Gastroesophageal sphincter (tissue), 4 donors: Measurements from ENCODE around the gene ADGRD1. TPM values are rescaled to one million over a fixed set of nuclear protein-coding genes. Genes with fewer than 3 reads are reported as not detected.

Experiments
- ATAC-seq: fragments of 150-250 bp; one replicate; pipeline ENCODE4 v1.9.1; 2016; ENCODE audit warnings: mild to moderate bottlenecking, moderate library complexity
- H3K27ac ChIP-seq, 4 donors: fragments of 200-600 bp; sonication (generic) in 3 of 4; 1 replicate in 3 of 4; 2 replicates in 1 of 4; pipeline ENCODE4 v1.5.1; 2016 to 2019
- H3K27me3 ChIP-seq: fragments of 200-600 bp; sonication (generic); one replicate; pipeline ENCODE4 v1.5.1; 2019
- H3K36me3 ChIP-seq, 2 donors: fragments of 200-600 bp; sonication (generic); one replicate each; pipeline ENCODE4 v1.5.1; 2019; ENCODE audit warnings: control low read depth in 1 of 2
- H3K4me1 ChIP-seq, 3 donors: fragments of 200-600 bp; sonication (generic); 1 replicate in 2 of 3; 2 replicates in 1 of 3; pipeline ENCODE4 v1.5.1; 2016 to 2019; ENCODE audit warnings: control low read depth in 2 of 3
- H3K4me3 ChIP-seq, 2 donors: fragments of 200-600 bp; sonication (generic); one replicate each; pipeline ENCODE4 v1.5.1; 2019; ENCODE audit warnings: mild to moderate bottlenecking in 1 of 2, moderate library complexity in 1 of 2
- H3K9me3 ChIP-seq, 3 donors: fragments of 200-600 bp; sonication (generic); one replicate each; pipeline ENCODE4 v1.5.1; 2017 to 2019; ENCODE audit warnings: control low read depth in 2 of 3
- CTCF ChIP-seq, 4 experiments: fragments of 200-600 bp in 2 of 4; fragments of 450-650 bp in 2 of 4; sonication (generic) in 1 of 4; IDR thresholded peaks; one replicate each; pipeline ENCODE4 v1.5.1; 2017 to 2019; ENCODE audit warnings: antibody characterized with exemption in 4 of 4, mild to moderate bottlenecking in 2 of 4, moderate library complexity in 2 of 4
- EP300 ChIP-seq: sonication (generic); formaldehyde crosslinking; IDR thresholded peaks from one replicate; pipeline ENCODE4 v1.6.1; 2017; ENCODE audit warnings: antibody characterized with exemption, mild to moderate bottlenecking
- POLR2A ChIP-seq, 2 donors: fragments of 450-650 bp; IDR thresholded peaks; one replicate each; pipeline ENCODE4 v1.6.1; 2017; ENCODE audit warnings: antibody characterized with exemption in 2 of 2, mild to moderate bottlenecking in 2 of 2, moderate library complexity in 1 of 2
- POLR2AphosphoS5 ChIP-seq: sonication (generic); formaldehyde crosslinking; IDR thresholded peaks from one replicate; pipeline ENCODE4 v1.6.1; 2017; ENCODE audit warnings: antibody characterized with exemption
- WGBS, 2 donors: methylation state at CpG; one replicate each; pipeline ENCODE4 v1.1.5; 2018; ENCODE audit warnings: low coverage in 1 of 2; 5-methylcytosine and 5-hydroxymethylcytosine counted together
- total RNA-seq, 4 donors: library from RNA; depleted of rRNA; stranded (reverse); fragments of >200 nt; gene quantifications; one replicate each; pipeline ENCODE4 v1.1.0, GENCODE V29; 2016

Gene ADGRD1
- total RNA-seq, 4 donors from 2014 or later, result 19.1 to 43.4 (median 31.3) TPM

- Histone ChIP-seq H3K27ac (no peak overlapping the region), H3K27me3 (no peaks in the 10 kb centered on the region), H3K4me3 (no peak overlapping the region), H3K4me1 (peaks cover 0 to 24% (median 14%) of the 10 kb centered on the region in 3 donors), H3K36me3 (no peaks in the 10 kb centered on the region), H3K9me3 (no peaks in the 10 kb centered on the region)
- WGBS, 2 donors, result 59 to 88% methylated on average over 3 of the region's 3 CpGs
- ATAC-seq, result no peak
- no peak for TF ChIP-seq CTCF (IDR thresholded peaks at IDR 0.05)
- no peak for TF ChIP-seq POLR2A (IDR thresholded peaks at IDR 0.05)
- no peak for TF ChIP-seq EP300
- TF ChIP-seq POLR2AphosphoS5, result no peak
These were observed 109.7 kb downstream of the ADGRD1 start for GRCh38 chr12:131063413-131063812.

- Histone ChIP-seq H3K27me3 (no peaks in the 10 kb centered on the region), H3K36me3 (no peaks in the 10 kb centered on the region), H3K9me3 (no peaks in the 10 kb centered on the region), H3K27ac (no peak overlapping the region), H3K4me1 (peaks cover 0 to 29% (median 14%) of the 10 kb centered on the region in 3 donors), H3K4me3 (no peak overlapping the region)
- 86 to 88% methylated on average over 2 of the region's 2 CpGs for WGBS, 2 donors
- TF ChIP-seq EP300, result no peak
- TF ChIP-seq CTCF (IDR thresholded peaks at IDR 0.05), result no peak
- TF ChIP-seq POLR2AphosphoS5, result no peak
- TF ChIP-seq POLR2A (IDR thresholded peaks at IDR 0.05), result no peak
- no peak for ATAC-seq
These were observed 110.3 kb downstream of the ADGRD1 start for GRCh38 chr12:131063960-131064359.

- TF ChIP-seq CTCF (IDR thresholded peaks at IDR 0.05), result no peak
- TF ChIP-seq POLR2A (IDR thresholded peaks at IDR 0.05), result no peak
- no peak for TF ChIP-seq POLR2AphosphoS5
- no peak for TF ChIP-seq EP300
- Histone ChIP-seq H3K4me3 (no peak overlapping the region), H3K27ac (no peak overlapping the region), H3K4me1 (peaks cover 0 to 36% (median 14%) of the 10 kb centered on the region in 3 donors), H3K9me3 (no peaks in the 10 kb centered on the region), H3K27me3 (no peaks in the 10 kb centered on the region), H3K36me3 (no peaks in the 10 kb centered on the region)
- WGBS, 2 donors, result no CpG with 5 or more reads among the region's 11 CpGs
- ATAC-seq, result no peak
These were observed 111.6 kb downstream of the ADGRD1 start for GRCh38 chr12:131065279-131065678.

- Histone ChIP-seq H3K36me3 (no peaks in the 10 kb centered on the region), H3K4me1 (peaks cover 0 to 36% (median 14%) of the 10 kb centered on the region in 3 donors), H3K9me3 (no peaks in the 10 kb centered on the region), H3K27ac (no peak overlapping the region), H3K27me3 (no peaks in the 10 kb centered on the region), H3K4me3 (no peak overlapping the region)
- 71% methylated on average over 1 of the region's 4 CpGs; no CpG with 5 or more reads in 1 of the 2 donors for WGBS, 2 donors
- TF ChIP-seq POLR2A (IDR thresholded peaks at IDR 0.05) (no peak), CTCF (IDR thresholded peaks at IDR 0.05) (no peak), EP300 (no peak), POLR2AphosphoS5 (no peak)
- ATAC-seq, result no peak
These were observed 112.1 kb downstream of the ADGRD1 start for GRCh38 chr12:131065801-131066200.

GRCh38 chr12:131066207-131066885 lies 112.6 kb downstream of the ADGRD1 start:
- no peak overlapping the region for H3K4me3 ChIP-seq
- no peak for TF ChIP-seq POLR2AphosphoS5
- no peak for TF ChIP-seq EP300
- TF ChIP-seq POLR2A (IDR thresholded peaks at IDR 0.05), result no peak
- no peak for TF ChIP-seq CTCF (IDR thresholded peaks at IDR 0.05)
- 81 to 100% methylated on average over 2 to 13 of the region's 27 CpGs for WGBS, 2 donors
- H3K27me3 ChIP-seq, result no peaks in the 10 kb centered on the region
- peak overlapping the region in 1 of 4 donors; percentile 69 for H3K27ac ChIP-seq
- H3K36me3 ChIP-seq, result no peaks in the 10 kb centered on the region
- no peak for ATAC-seq
- peaks cover 0 to 36% (median 14%) of the 10 kb centered on the region in 3 donors for H3K4me1 ChIP-seq
- no peaks in the 10 kb centered on the region for H3K9me3 ChIP-seq
